DMS 273 (cell line): Measurements from ENCODE around the gene GPR171.
"Not testable (repeated sequence)": the region's sequence is repeated elsewhere in the genome, so short reads cannot be mapped to it uniquely, and the experiment has no call there.

Experiments
- DNase-seq: peaks from one replicate; lab custom pipeline; 2025; ENCODE audit not compliant: unreplicated experiment; lab: John Stamatoyannopoulos, UW

GPR171 gene

GRCh38 chr3:151203051-151203420 lies at the start of gene GPR171:
Gene GPR171, minus strand, starts transcription at chr3:151203216. Its CDS starts 3,830 bp downstream, at chr3:151199386.
- no peak for DNase-seq

- peak; percentile 73 for DNase-seq
Observed at GRCh38 chr3:151248772-151249337, 45.8 kb upstream of the GPR171 start.

- DNase-seq: not testable (repeated sequence)
Observed at GRCh38 chr3:151242006-151242405, 39.0 kb upstream of the GPR171 start.

- DNase-seq: no peak
Observed at GRCh38 chr3:151236736-151237135, 33.7 kb upstream of the GPR171 start.

GRCh38 chr3:151236316-151236715 lies 33.3 kb upstream of the GPR171 start:
- DNase-seq: no peak

- no peak for DNase-seq
Observed at GRCh38 chr3:151234825-151235224, 31.8 kb upstream of the GPR171 start.

- no peak for DNase-seq
Observed at GRCh38 chr3:151232991-151233390, 30.0 kb upstream of the GPR171 start.

- DNase-seq: not testable (repeated sequence)
Observed at GRCh38 chr3:151232403-151232802, 29.4 kb upstream of the GPR171 start.

GRCh38 chr3:151230646-151231045 lies 27.6 kb upstream of the GPR171 start:
- DNase-seq: no peak

- DNase-seq: peak; percentile 41
Observed at GRCh38 chr3:151228666-151229040, 25.6 kb upstream of the GPR171 start.

- DNase-seq: peak; percentile 92
Observed at GRCh38 chr3:151227807-151228665, 25.0 kb upstream of the GPR171 start.

- peak; percentile 55 for DNase-seq
Observed at GRCh38 chr3:151227266-151227806, 24.3 kb upstream of the GPR171 start.

- no peak for DNase-seq
Observed at GRCh38 chr3:151226825-151227224, 23.8 kb upstream of the GPR171 start.

- no peak for DNase-seq
Observed at GRCh38 chr3:151226088-151226563, 23.1 kb upstream of the GPR171 start.

- DNase-seq: no peak
Observed at GRCh38 chr3:151225040-151225975, 22.3 kb upstream of the GPR171 start.

GRCh38 chr3:151224268-151224866 lies 21.4 kb upstream of the GPR171 start:
- no peak for DNase-seq

GRCh38 chr3:151219056-151219455 lies 16.0 kb upstream of the GPR171 start:
- no peak for DNase-seq

- no peak for DNase-seq
Observed at GRCh38 chr3:151218136-151218535, 15.1 kb upstream of the GPR171 start.

GRCh38 chr3:151216641-151217607 lies 13.9 kb upstream of the GPR171 start:
- no peak for DNase-seq
